Cerebellar nuclear complex (tissue), 1 donor: ENCODE results near the gene SLC44A4.
"Not testable (repeated sequence)": the region's sequence is repeated elsewhere in the genome, so short reads cannot be mapped to it uniquely, and the experiment has no call there.

Experiments used
- DNase-seq, 2 experiments: peaks; one replicate each; lab custom pipeline; 2025; lab: John Stamatoyannopoulos, UW

Gene SLC44A4

GRCh38 chr6:31878726-31879125 lies at the start of gene SLC44A4:
SLC44A4 (minus strand) TSS chr6:31878997; CDS start chr6:31878980, 17 bp downstream.
- no peak for DNase-seq

- DNase-seq: no peak
Observed at GRCh38 chr6:31928672-31928939, 49.8 kb upstream of the SLC44A4 start.

GRCh38 chr6:31927863-31928671 lies 49.3 kb upstream of the SLC44A4 start:
- DNase-seq: no peak

GRCh38 chr6:31927242-31927862 lies 48.6 kb upstream of the SLC44A4 start, which contains the start of gene C2:
C2 (plus strand) TSS chr6:31927717; CDS start chr6:31927753, 36 bp downstream.
- no peak for DNase-seq

- DNase-seq: no peak
Observed at GRCh38 chr6:31922942-31923341, 44.1 kb upstream of the SLC44A4 start.

- no peak for DNase-seq
Observed at GRCh38 chr6:31920811-31921210, 42.0 kb upstream of the SLC44A4 start.

- no peak for DNase-seq
Observed at GRCh38 chr6:31919624-31920303, 41.0 kb upstream of the SLC44A4 start.

- no peak for DNase-seq
Observed at GRCh38 chr6:31918069-31918720, 39.4 kb upstream of the SLC44A4 start.

GRCh38 chr6:31915756-31916155 lies 37.0 kb upstream of the SLC44A4 start:
- no peak for DNase-seq

- no peak for DNase-seq
Observed at GRCh38 chr6:31915351-31915750, 36.6 kb upstream of the SLC44A4 start.

GRCh38 chr6:31911826-31912585 lies 33.2 kb upstream of the SLC44A4 start:
- no peak for DNase-seq

- DNase-seq: not testable (repeated sequence)
Observed at GRCh38 chr6:31909298-31909697, 30.5 kb upstream of the SLC44A4 start.

- no peak for DNase-seq
Observed at GRCh38 chr6:31908791-31909190, 30.0 kb upstream of the SLC44A4 start.

GRCh38 chr6:31908255-31908654 lies 29.5 kb upstream of the SLC44A4 start:
- DNase-seq: not testable (repeated sequence)

GRCh38 chr6:31907158-31907813 lies 28.5 kb upstream of the SLC44A4 start:
- no peak for DNase-seq

GRCh38 chr6:31906727-31907126 lies 27.9 kb upstream of the SLC44A4 start:
- not testable (repeated sequence) for DNase-seq

- DNase-seq: no peak
Observed at GRCh38 chr6:31906122-31906521, 27.3 kb upstream of the SLC44A4 start.

GRCh38 chr6:31905041-31905440 lies 26.2 kb upstream of the SLC44A4 start:
- no peak for DNase-seq

- no peak for DNase-seq
Observed at GRCh38 chr6:31903957-31904356, 25.2 kb upstream of the SLC44A4 start.

GRCh38 chr6:31901953-31902643 lies 23.3 kb upstream of the SLC44A4 start, which contains the start of gene ZBTB12:
ZBTB12 (minus strand) TSS chr6:31902086; CDS start chr6:31901305, 781 bp downstream.
- peak; percentile 79 to 84 for DNase-seq
